Measurements from ENCODE around the gene MAPKAPK5.
"Not testable (repeated sequence)": the region's sequence is repeated elsewhere in the genome, so short reads cannot be mapped to it uniquely, and the experiment has no call there.

- TF ChIP-seq GABPA (IDR thresholded peaks at IDR 0.05; ENCODE audit: low read depth, low read length); GABPA (CRISPR knock-in tag; IDR thresholded peaks at IDR 0.05; ENCODE audit: low read depth); KAT7 (CRISPR knock-in tag; IDR thresholded peaks at IDR 0.05; ENCODE audit: borderline replicate concordance); ZNF138 (CRISPR knock-in tag; IDR thresholded peaks at IDR 0.05; ENCODE audit: low read depth); CTCF (CRISPR knock-in tag; IDR thresholded peaks at IDR 0.05); ZFAT (CRISPR knock-in tag; conservative IDR thresholded peaks at IDR 0.05); EZH2 (conservative IDR thresholded peaks at IDR 0.05; ENCODE audit: low read depth, low read length); GABPB1 (CRISPR knock-in tag; IDR thresholded peaks at IDR 0.05); PRDM4 (CRISPR knock-in tag; IDR thresholded peaks at IDR 0.05; ENCODE audit: borderline replicate concordance); DMAP1 (CRISPR knock-in tag; IDR thresholded peaks at IDR 0.05): not testable (repeated sequence)
Observed at GRCh38 chr12:111834740-111835386, 7.2 kb upstream of the MAPKAPK5 start.

Data from HepG2 (cell line).